Lung (tissue), 12 donors: ENCODE data around the gene LCN15. TPM values are rescaled to one million over a fixed set of nuclear protein-coding genes. Genes with fewer than 3 reads are reported as not detected.

ENCODE experiments used
- ATAC-seq: fragments of 200-7000 bp; cut with Tn5 transposase; one replicate; pipeline ENCODE4 v1.9.1; 2020; ENCODE audit warnings: moderate number of reproducible peaks; ENCODE audit not compliant: insufficient read depth, low FRiP score
- DNase-seq, 3 donors: peaks; one replicate each; pipeline ENCODE4 v3.0.0-alpha.2; 2013 to 2017
- H3K27ac ChIP-seq, 2 donors: one replicate each; pipeline ENCODE4 v1.5.1; 2013; ENCODE audit warnings: mild to moderate bottlenecking in 2 of 2, moderate library complexity in 2 of 2, control low read depth in 1 of 2, inconsistent platforms in 1 of 2, low read depth in 1 of 2, low read length in 1 of 2
- H3K27me3 ChIP-seq, 3 donors: one replicate each; pipeline ENCODE4 v1.5.1; 2013; ENCODE audit warnings: low read length in 2 of 3; ENCODE audit not compliant: control insufficient read depth in 3 of 3, insufficient read depth in 3 of 3
- H3K36me3 ChIP-seq, 4 donors: one replicate each; pipeline ENCODE4 v1.5.1; 2013; ENCODE audit warnings: low read length in 4 of 4, mild to moderate bottlenecking in 1 of 4, moderate library complexity in 1 of 4; ENCODE audit not compliant: control insufficient read depth in 4 of 4, insufficient read depth in 4 of 4
- H3K4me1 ChIP-seq, 5 donors: one replicate each; pipeline ENCODE4 v1.5.1; 2013; ENCODE audit warnings: low read length in 5 of 5, mild to moderate bottlenecking in 2 of 5, moderate library complexity in 1 of 5; ENCODE audit not compliant: control insufficient read depth in 5 of 5, insufficient read depth in 5 of 5
- H3K4me3 ChIP-seq: one replicate; pipeline ENCODE4 v1.5.1; 2013; ENCODE audit warnings: mild to moderate bottlenecking, control low read depth, moderate library complexity
- H3K9ac ChIP-seq, 2 donors: one replicate each; pipeline ENCODE4 v1.5.1; 2013; ENCODE audit warnings: low read length in 2 of 2, control low read depth in 1 of 2; ENCODE audit not compliant: insufficient read depth in 1 of 2
- H3K9me3 ChIP-seq, 4 donors: one replicate each; pipeline ENCODE4 v1.5.1; 2013; ENCODE audit warnings: low read length in 3 of 4, mild to moderate bottlenecking in 1 of 4, moderate library complexity in 1 of 4; ENCODE audit not compliant: control insufficient read depth in 4 of 4, insufficient read depth in 3 of 4
- WGBS, 2 donors: extraction: QIAGEN DNeasy Blood & Tissue Kit; methylation state at CpG; one replicate each; pipeline ENCODE4 v1.1.7; 2013; 5-methylcytosine and 5-hydroxymethylcytosine counted together
- polyA plus RNA-seq, 2 donors: library from polyadenylated mRNA; stranded (reverse); fragments of 200-250 nt; gene quantifications; one replicate each; pipeline ENCODE4 v1.2.1, GENCODE V29; 2013
- total RNA-seq, 2 donors: library from RNA; depleted of rRNA in 1 of 2; stranded (reverse); fragments of >200 nt in 1 of 2; gene quantifications; one replicate each; pipeline ENCODE4 v1.2.1, GENCODE V29; 2014 to 2021
- TF ChIP-seq, protein P1 (sequence below): IDR thresholded peaks from 2 replicates; pipeline ENCODE4 v1.5.1; 2012; ENCODE audit warnings: mild to moderate bottlenecking; ENCODE audit errors: control extremely low read depth, extremely low read depth
- donor health status: control.
- donor health status: control.
- donor health status: Bipolar disorder and iron deficiency.
- donor health status: healthy.
- donor health status: DM: yes; HTN: yes; CAD: no.

The LCN15 gene
- total and polyA plus RNA-seq, 4 donors: 0.16 TPM; not detected in 3

DNA sequence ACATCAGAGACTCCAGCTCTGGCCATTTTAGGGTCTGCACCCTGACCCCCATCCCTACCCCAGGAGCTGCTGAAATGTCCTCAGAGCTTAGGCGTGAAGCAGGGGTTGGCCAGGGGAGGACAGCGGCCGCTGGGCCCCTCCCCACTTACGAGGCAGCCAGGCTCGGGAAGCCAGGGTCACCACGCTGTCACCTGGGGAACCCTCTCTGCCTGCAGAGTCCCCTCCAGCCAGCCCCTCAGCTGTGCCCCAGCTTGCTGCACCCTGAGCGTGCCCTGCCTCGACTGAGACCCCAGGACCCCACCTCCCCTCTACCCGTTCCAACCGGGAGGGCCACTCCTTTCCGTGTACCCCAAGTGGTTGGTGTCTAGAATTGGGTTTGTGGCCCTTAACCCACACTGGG lies 24.2 kb downstream of the LCN15 start:
- Histone ChIP-seq H3K4me3 (no peak overlapping the region), H3K4me1 (peaks cover 0 to 15% (median 10%) of the 10 kb centered on the region in 5 donors), H3K27ac (no peak overlapping the region), H3K27me3 (peaks cover 0 to 7% (median 4%) of the 10 kb centered on the region in 3 donors), H3K36me3 (no peaks in the 10 kb centered on the region), H3K9me3 (no peaks in the 10 kb centered on the region), H3K9ac (no peak overlapping the region)
- TF ChIP-seq, protein P1, sequence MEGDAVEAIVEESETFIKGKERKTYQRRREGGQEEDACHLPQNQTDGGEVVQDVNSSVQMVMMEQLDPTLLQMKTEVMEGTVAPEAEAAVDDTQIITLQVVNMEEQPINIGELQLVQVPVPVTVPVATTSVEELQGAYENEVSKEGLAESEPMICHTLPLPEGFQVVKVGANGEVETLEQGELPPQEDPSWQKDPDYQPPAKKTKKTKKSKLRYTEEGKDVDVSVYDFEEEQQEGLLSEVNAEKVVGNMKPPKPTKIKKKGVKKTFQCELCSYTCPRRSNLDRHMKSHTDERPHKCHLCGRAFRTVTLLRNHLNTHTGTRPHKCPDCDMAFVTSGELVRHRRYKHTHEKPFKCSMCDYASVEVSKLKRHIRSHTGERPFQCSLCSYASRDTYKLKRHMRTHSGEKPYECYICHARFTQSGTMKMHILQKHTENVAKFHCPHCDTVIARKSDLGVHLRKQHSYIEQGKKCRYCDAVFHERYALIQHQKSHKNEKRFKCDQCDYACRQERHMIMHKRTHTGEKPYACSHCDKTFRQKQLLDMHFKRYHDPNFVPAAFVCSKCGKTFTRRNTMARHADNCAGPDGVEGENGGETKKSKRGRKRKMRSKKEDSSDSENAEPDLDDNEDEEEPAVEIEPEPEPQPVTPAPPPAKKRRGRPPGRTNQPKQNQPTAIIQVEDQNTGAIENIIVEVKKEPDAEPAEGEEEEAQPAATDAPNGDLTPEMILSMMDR: no peak
- no peak for DNase-seq
- ATAC-seq: no peak
- WGBS, 2 donors: 85 to 87% methylated on average over 11 of the region's 11 CpGs

DNA sequence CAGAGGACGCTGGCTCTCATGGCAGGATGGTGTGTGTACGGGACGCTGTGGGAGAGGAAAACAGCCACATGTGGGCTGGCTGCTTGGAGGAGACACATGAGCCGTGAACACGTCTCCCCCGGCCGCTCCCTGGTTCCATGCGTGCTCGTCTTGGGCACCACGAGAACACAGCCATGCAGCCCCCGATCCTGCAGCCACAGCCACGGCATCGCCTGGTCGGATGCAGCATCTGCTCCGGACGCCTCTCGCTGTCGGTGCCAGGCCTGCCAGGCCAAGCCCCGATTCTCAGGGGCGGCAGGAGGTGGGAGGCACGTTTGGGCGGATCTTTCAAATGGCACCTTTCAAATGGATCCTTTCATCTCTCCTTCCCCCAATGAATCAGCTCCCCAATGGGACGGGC lies 24.8 kb downstream of the LCN15 start:
- H3K36me3 ChIP-seq: no peaks in the 10 kb centered on the region
- H3K4me3 ChIP-seq: no peak overlapping the region
- H3K9ac ChIP-seq: no peak overlapping the region
- ATAC-seq (no peak), DNase-seq (no peak)
- H3K4me1 ChIP-seq: peaks cover 0 to 15% (median 10%) of the 10 kb centered on the region in 5 donors
- peaks cover 0 to 7% (median 4%) of the 10 kb centered on the region in 3 donors for H3K27me3 ChIP-seq
- TF ChIP-seq, protein P1: no peak
- no peak overlapping the region for H3K27ac ChIP-seq
- WGBS, 2 donors: 87 to 90% methylated on average over 23 of the region's 23 CpGs
- H3K9me3 ChIP-seq: no peaks in the 10 kb centered on the region

GRCh38 chr9:136738960-136739359 lies 25.4 kb downstream of the LCN15 start:
- Histone ChIP-seq H3K4me1 (peaks cover 0 to 15% (median 10%) of the 10 kb centered on the region in 5 donors), H3K36me3 (no peaks in the 10 kb centered on the region), H3K27me3 (peaks cover 0 to 7% (median 4%) of the 10 kb centered on the region in 3 donors), H3K4me3 (no peak overlapping the region), H3K9me3 (no peaks in the 10 kb centered on the region), H3K9ac (no peak overlapping the region), H3K27ac (no peak overlapping the region)
- ATAC-seq: no peak
- DNase-seq: no peak
- 91 to 92% methylated on average over 20 of the region's 20 CpGs for WGBS, 2 donors
- TF ChIP-seq, protein P1: no peak
